HepG2 (cell line): ENCODE results near the gene CACHD1. TPM values are rescaled to one million over a fixed set of nuclear protein-coding genes. Genes with fewer than 3 reads are reported as not detected.

Experiments
- ATAC-seq: fragments of 200-7000 bp; cut with Tn5 transposase; 3 replicates; pipeline ENCODE4 v1.9.1; 2020; ENCODE audit warnings: mild to moderate bottlenecking, moderate library complexity
- BruUV-seq: library from RNA; stranded (reverse); fragments of 400-500 nt; replicated peaks from 2 replicates; lab custom pipeline; 2021; lab: Mats Ljungman, UMichigan
- CTCF ChIA-PET: fragments of 300-600 bp; formaldehyde crosslinking; extraction: SDS; loops from one replicate; lab custom pipeline; 2021; ENCODE audit warnings: low total read pairs, inconsistent platforms, low intra/inter-chr PET ratio; lab: Yijun Ruan, JAX
- POLR2A ChIA-PET: fragments of 350-600 bp; sonication (Branson Sonifier 250); formaldehyde crosslinking; loops from one replicate; lab custom pipeline; 2020; ENCODE audit warnings: antibody characterized with exemption, inconsistent platforms; lab: Yijun Ruan, JAX
- DNase-seq: peaks from one replicate; pipeline ENCODE4 v3.0.0-alpha.2; 2015; ENCODE audit warnings: low spot score
- FAIRE-seq: peaks from 3 replicates; lab custom pipeline; 2011; peaks lifted over from hg19 to GRCh38; lab: Jason Lieb, UNC
- H2AFZ ChIP-seq: one replicate; pipeline ENCODE4 v1.6.1; 2011; ENCODE audit warnings: low read length, inconsistent platforms
- H3K27ac ChIP-seq: fragments of 300-600 bp; 3 replicates; pipeline ENCODE4 v1.8.0; 2011; ENCODE audit warnings: mixed run types, mild to moderate bottlenecking, mixed read lengths, low read length, inconsistent platforms; ENCODE audit not compliant: insufficient read depth; ENCODE audit errors: extremely low read length
- H3K27me3 ChIP-seq, 2 experiments: fragments of 200-600 bp in 1 of 2; 2 replicates in 1 of 2; 3 replicates in 1 of 2; pipeline versions ENCODE4 v1.6.0 to v1.8.0; 2011; ENCODE audit warnings: low read length in 2 of 2, mild to moderate bottlenecking in 2 of 2, moderate library complexity in 2 of 2, inconsistent platforms in 1 of 2; ENCODE audit not compliant: insufficient read depth in 2 of 2, control insufficient read depth in 1 of 2
- H3K36me3 ChIP-seq, 2 experiments: fragments of 200-600 bp in 1 of 2; replicated peaks in 1 of 2; 2 replicates in 1 of 2; 3 replicates in 1 of 2; pipeline versions ENCODE4 v1.5.1 to v1.8.0; 2011; ENCODE audit warnings: low read length in 2 of 2, inconsistent platforms in 1 of 2; ENCODE audit not compliant: insufficient read depth in 2 of 2, control insufficient read depth in 1 of 2
- H3K4me1 ChIP-seq: 2 replicates; pipeline ENCODE4 v1.5.1; 2012; ENCODE audit warnings: low read length, inconsistent platforms; ENCODE audit not compliant: insufficient read depth
- H3K4me2 ChIP-seq: 2 replicates; pipeline ENCODE4 v1.6.0; 2011; ENCODE audit warnings: low read depth, low read length, inconsistent platforms
- H3K4me3 ChIP-seq, 3 experiments: fragments of 200-600 bp in 1 of 3; sonication (generic), shearing (Covaris generic) in 1 of 3; replicated peaks in 1 of 3; 2 replicates each; pipeline ENCODE4 v1.5.1; 2011 to 2016; ENCODE audit warnings: low read length in 3 of 3, inconsistent platforms in 2 of 3, low read depth in 2 of 3, mild to moderate bottlenecking in 2 of 3, control low read depth in 1 of 3, mixed read lengths in 1 of 3; ENCODE audit not compliant: insufficient read depth in 1 of 3
- H3K79me2 ChIP-seq: one replicate; pipeline ENCODE4 v1.6.1; 2011; ENCODE audit warnings: low read length, inconsistent platforms; ENCODE audit not compliant: insufficient read depth
- H3K9ac ChIP-seq: 2 replicates; pipeline ENCODE4 v1.6.0; 2011; ENCODE audit warnings: mild to moderate bottlenecking, low read depth, low read length, inconsistent platforms; ENCODE audit not compliant: insufficient read depth
- H3K9me3 ChIP-seq: 2 replicates; pipeline ENCODE4 v1.5.1; 2012; ENCODE audit warnings: mild to moderate bottlenecking, low read length
- H4K20me1 ChIP-seq: 2 replicates; pipeline ENCODE4 v1.6.0; 2011; ENCODE audit warnings: inconsistent platforms, mild to moderate bottlenecking, low read length, moderate library complexity; ENCODE audit not compliant: insufficient read depth
- PATZ1 ChIP-seq: sonication (generic); formaldehyde crosslinking; IDR thresholded peaks from 2 replicates; pipeline ENCODE4 v1.4.0; 2020; ENCODE audit warnings: missing genetic modification reagents
- STAG1 ChIP-seq: sonication (generic); formaldehyde crosslinking; IDR thresholded peaks from 2 replicates; pipeline ENCODE4 v1.4.0; 2020; ENCODE audit warnings: missing genetic modification reagents
- ZBTB3 ChIP-seq: sonication (generic); formaldehyde crosslinking; IDR thresholded peaks from 2 replicates; pipeline ENCODE4 v1.4.0; 2020; ENCODE audit warnings: low read depth, mild to moderate bottlenecking, moderate library complexity, missing genetic modification reagents, borderline replicate concordance
- ZNF333 ChIP-seq: sonication (generic); formaldehyde crosslinking; IDR thresholded peaks from 2 replicates; pipeline ENCODE4 v1.4.0; 2020; ENCODE audit warnings: mild to moderate bottlenecking, missing genetic modification reagents, borderline replicate concordance
- WGBS: methylation state at CpG from one replicate; pipeline ENCODE4 v1.1.6; 2017; ENCODE audit warnings: low lambda C conversion rate; 5-methylcytosine and 5-hydroxymethylcytosine counted together
- in situ Hi-C: cut with HindIII; loops from 2 replicates; pipeline ENCODE4 v1.10.0; 2017; ENCODE audit warnings: low pct_unique_long_range_greater_than_20kb; ENCODE audit not compliant: extremely low pct_ligation_motif_present
- intact Hi-C: fragments of 100-400 bp; cut with micrococcal nuclease; formaldehyde crosslinking; loops from one replicate; pipeline ENCODE4 v1.10.0; 2022; ENCODE audit not compliant: unreplicated experiment
- polyA plus RNA-seq, 8 experiments: library from polyadenylated mRNA; depleted of rRNA in 3 of 8; stranded (reverse) in 7 of 8; unstranded in 1 of 8; fragments of >200 nt; fragmentation: Illumina TruSeq in 4 of 8; extraction: Trizol in 4 of 8; gene quantifications; 2 replicates each; pipeline versions ENCODE4 v1.2.1 to v1.2.3, GENCODE V29; 2011 to 2016; ENCODE audit warnings: low read depth in 4 of 8, missing spikeins in 1 of 8, mixed read lengths in 1 of 8; ENCODE audit not compliant: insufficient read depth in 1 of 8
- total RNA-seq, 5 experiments: library from RNA; depleted of rRNA; stranded (reverse); fragments of >200 nt; fragmentation: Illumina TruSeq; extraction: Trizol; gene quantifications; 2 replicates each; pipeline ENCODE4 v1.2.3, GENCODE V29; 2016; ENCODE audit warnings: low read depth in 1 of 5

Gene CACHD1
- total and polyA plus RNA-seq, 2 of the 13 experiments (the other 11 are each of a cell fraction or from before 2014, with no cell fraction given) = 0.11 TPM; not detected in 1

DNA sequence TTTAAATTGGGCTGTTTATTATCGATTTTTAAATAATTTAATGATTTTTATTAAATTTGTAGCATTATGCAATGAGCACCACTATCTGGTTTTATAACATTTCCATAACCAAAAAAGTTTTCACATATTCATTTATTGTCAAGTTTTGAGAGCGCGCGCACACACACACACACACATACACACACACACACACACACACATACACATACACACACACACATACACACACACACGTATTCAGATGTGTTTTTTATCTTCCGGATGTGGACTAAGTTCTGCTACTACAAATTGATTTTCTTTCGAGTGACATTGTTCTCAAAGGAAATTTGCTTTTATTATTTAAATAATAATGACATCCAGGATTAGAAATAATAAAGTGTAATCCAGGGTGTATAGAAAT is 16.3 kb downstream of the CACHD1 start:
- WGBS = 37% methylated on average over 7 of the region's 7 CpGs
- Histone ChIP-seq H3K4me2 (no peak overlapping the region), H3K27me3 (no peaks in the 10 kb centered on the region), H3K27ac (no peak overlapping the region), H3K36me3 (no peaks in the 10 kb centered on the region), H4K20me1 (no peaks in the 10 kb centered on the region), H3K4me3 (no peak overlapping the region), H3K4me1 (no peaks in the 10 kb centered on the region), H2AFZ (no peak overlapping the region), H3K9me3 (no peaks in the 10 kb centered on the region), H3K9ac (no peak overlapping the region), H3K79me2 (no peaks in the 10 kb centered on the region)
- ATAC-seq = no peak
- BruUV-seq = no TSS peak
- intact Hi-C loops (no loop called here), in situ Hi-C loops (no loop called here)
- POLR2A ChIA-PET = no interaction called here
- FAIRE-seq = no peak
- TF ChIP-seq ZBTB3 (CRISPR knock-in tag) = no peak
- no peak for TF ChIP-seq ZNF333 (CRISPR knock-in tag)
- DNase-seq = no peak
- CTCF ChIA-PET = no interaction called here

GRCh38 chr1:64487061-64487460 is 17.1 kb downstream of the CACHD1 start:
- no peak overlapping the region for H2AFZ ChIP-seq
- 32% methylated on average over 1 of the region's 1 CpG for WGBS
- no peaks in the 10 kb centered on the region for H3K9me3 ChIP-seq
- no peak overlapping the region for H3K4me3 ChIP-seq
- intact Hi-C loops = no loop called here
- in situ Hi-C loops = no loop called here
- no peaks in the 10 kb centered on the region for H3K27me3 ChIP-seq
- no peaks in the 10 kb centered on the region for H3K4me1 ChIP-seq
- ChIA-PET POLR2A (no interaction called here), CTCF (no interaction called here)
- no TSS peak for BruUV-seq
- no peak for ATAC-seq
- H3K79me2 ChIP-seq = no peaks in the 10 kb centered on the region
- no peaks in the 10 kb centered on the region for H3K36me3 ChIP-seq
- H3K9ac ChIP-seq = no peak overlapping the region
- H3K4me2 ChIP-seq = no peak overlapping the region
- H4K20me1 ChIP-seq = no peaks in the 10 kb centered on the region
- no peak for DNase-seq
- FAIRE-seq = no peak
- H3K27ac ChIP-seq = no peak overlapping the region
- TF ChIP-seq STAG1 (CRISPR knock-in tag) (peak; percentile 14; the same call in 1 of the 2 replicates), PATZ1 (CRISPR knock-in tag) (no peak)
